Activated CD4-positive, alpha-beta memory T cell treated with anti-CD3 and anti-CD28 coated beads for 36 hours (primary cell): ENCODE results near the gene PIGU. TPM values are rescaled to one million over a fixed set of nuclear protein-coding genes. Genes with fewer than 3 reads are reported as not detected.
"Not testable (repeated sequence)": the region's sequence is repeated elsewhere in the genome, so short reads cannot be mapped to it uniquely, and the experiment has no call there.

Experiments used
- CTCF ChIA-PET: fragments of 350-600 bp; sonication (Branson Sonifier 250); formaldehyde crosslinking; loops from one replicate; lab custom pipeline; 2021; ENCODE audit warnings: antibody characterized with exemption, inconsistent platforms; lab: Charles Lee
- POLR2A ChIA-PET: fragments of 350-600 bp; sonication (Branson Sonifier 250); formaldehyde crosslinking; loops from one replicate; lab custom pipeline; 2021; ENCODE audit warnings: antibody characterized with exemption; lab: Charles Lee
- DNase-seq: peaks from one replicate; pipeline ENCODE4 v3.0.0-alpha.2; 2020
- H3K27ac Mint-ChIP-seq: one replicate; pipeline ENCODE4 v1.8.0; 2021; ENCODE audit warnings: mixed read lengths
- H3K27me3 Mint-ChIP-seq: one replicate; pipeline ENCODE4 v1.8.0; 2021; ENCODE audit warnings: mixed read lengths
- H3K36me3 Mint-ChIP-seq: one replicate; pipeline ENCODE4 v1.8.0; 2021; ENCODE audit warnings: mixed read lengths
- H3K4me1 Mint-ChIP-seq: one replicate; pipeline ENCODE4 v1.8.0; 2021; ENCODE audit warnings: low read depth, mixed read lengths
- H3K4me3 Mint-ChIP-seq: one replicate; pipeline ENCODE4 v1.8.0; 2021; ENCODE audit warnings: mild to moderate bottlenecking, mixed read lengths
- H3K9me3 Mint-ChIP-seq: one replicate; pipeline ENCODE4 v1.8.0; 2021; ENCODE audit warnings: mixed read lengths
- intact Hi-C: fragments of 100-400 bp; cut with micrococcal nuclease; formaldehyde crosslinking; loops from one replicate; pipeline ENCODE4 v1.15.1; 2023
- total RNA-seq, 2 experiments: library from RNA; stranded (reverse); gene quantifications; one replicate each; pipeline ENCODE4 v1.2.3, GENCODE V29; 2021

The PIGU gene
- total RNA-seq, 2 experiments from 2014 or later: 19.0 to 21.3 TPM

GRCh38 chr20:34525709-34526416 is 151.0 kb downstream of the PIGU start:
- intact Hi-C loops: no loop called here
- ChIA-PET POLR2A (no interaction called here), CTCF (interaction anchor here (7.1 kb wide), 1 partner anchor 213 kb away, joined by 98 read pairs; no protein-coding TSS in a partner anchor)
- Mint-ChIP-seq H3K36me3 (peaks cover 28% of the 10 kb centered on the region), H3K27me3 (no peaks in the 10 kb centered on the region), H3K4me3 (no peak overlapping the region), H3K4me1 (peaks cover 24% of the 10 kb centered on the region), H3K27ac (no peak overlapping the region), H3K9me3 (no peaks in the 10 kb centered on the region)
- DNase-seq: no peak

DNA sequence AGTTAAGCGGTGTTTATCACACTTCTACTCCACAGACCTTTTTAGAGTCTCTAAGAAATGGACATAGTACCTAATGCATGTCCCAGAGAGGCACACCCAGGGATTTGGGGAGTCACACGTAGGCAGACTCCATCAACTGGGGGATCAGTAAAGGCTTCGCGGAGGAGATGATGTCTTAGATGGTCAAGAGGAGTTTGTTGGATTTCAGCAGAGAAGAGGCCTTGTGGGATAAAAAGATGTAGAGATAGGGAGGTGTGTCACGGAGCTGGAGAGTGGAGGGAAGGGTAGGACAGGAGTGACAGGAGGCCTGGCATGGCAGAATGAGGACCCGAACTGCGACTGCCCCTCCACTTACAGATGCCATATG is 151.6 kb downstream of the PIGU start:
- CTCF ChIA-PET: interaction anchor here (7.1 kb wide), 1 partner anchor 213 kb away, joined by 98 read pairs; no protein-coding TSS in a partner anchor
- no peak overlapping the region for H3K27ac Mint-ChIP-seq
- no peak overlapping the region for H3K4me3 Mint-ChIP-seq
- POLR2A ChIA-PET: no interaction called here
- no peaks in the 10 kb centered on the region for H3K9me3 Mint-ChIP-seq
- no peaks in the 10 kb centered on the region for H3K27me3 Mint-ChIP-seq
- peaks cover 24% of the 10 kb centered on the region for H3K4me1 Mint-ChIP-seq
- H3K36me3 Mint-ChIP-seq: peaks cover 25% of the 10 kb centered on the region
- DNase-seq: no peak
- intact Hi-C loops: no loop called here

- POLR2A ChIA-PET: no interaction called here
Measured at GRCh38 chr20:34524426-34524825, 152.5 kb downstream of the PIGU start.

DNA sequence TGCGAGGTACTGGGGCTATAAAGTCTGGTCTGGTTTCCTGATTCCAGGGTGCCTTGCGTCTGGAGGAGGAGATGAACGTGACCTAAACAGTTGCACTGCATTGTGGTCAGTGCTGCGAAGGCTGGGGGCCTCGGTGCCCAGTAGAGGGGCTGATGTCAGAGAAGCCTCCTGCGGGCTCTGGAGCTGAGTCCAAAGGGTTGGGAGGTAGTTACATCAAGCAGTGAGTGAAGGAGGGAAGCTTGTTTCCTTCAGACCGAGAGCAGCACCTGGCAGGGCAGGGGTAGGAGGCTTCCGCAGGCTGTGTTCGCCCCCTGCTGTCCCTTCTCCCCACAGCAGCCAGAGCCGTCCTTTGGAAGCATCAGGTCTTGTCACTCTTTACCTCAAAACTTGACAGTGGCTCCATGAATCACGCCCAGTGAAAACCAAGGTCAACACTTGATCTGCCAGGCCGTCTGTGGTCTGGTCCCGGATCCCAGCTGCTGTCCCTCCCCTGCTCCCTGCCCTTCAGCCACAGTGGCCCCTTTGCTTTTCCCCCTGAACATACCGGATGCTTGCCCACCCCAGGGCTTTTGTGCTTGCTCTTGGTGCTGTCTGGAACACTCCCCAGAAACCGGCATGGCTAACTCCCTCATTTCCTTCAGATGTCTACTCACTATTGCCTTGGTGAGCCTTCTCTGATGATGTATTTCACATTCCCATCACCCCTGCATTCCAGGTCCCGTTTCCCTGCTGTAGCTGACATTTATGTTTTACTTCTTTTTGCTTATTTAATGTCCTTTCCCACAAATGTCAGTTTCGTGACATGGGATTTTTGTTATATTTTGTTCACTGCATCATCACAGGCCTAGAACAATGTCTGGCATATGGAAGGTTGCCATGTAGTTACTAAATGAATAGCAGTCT is 153.7 kb downstream of the PIGU start:
- Mint-ChIP-seq H3K4me3 (no peak overlapping the region), H3K36me3 (peaks cover 25% of the 10 kb centered on the region), H3K27me3 (no peaks in the 10 kb centered on the region), H3K9me3 (no peaks in the 10 kb centered on the region), H3K4me1 (peaks cover 35% of the 10 kb centered on the region), H3K27ac (no peak overlapping the region)
- intact Hi-C loops: loop anchor here (1.0 kb wide), 1 partner anchor 211 kb away; no protein-coding TSS in a partner anchor
- ChIA-PET CTCF (interaction anchor here (0.6 to 7.1 kb wide), 22 partner anchors 8 to 1254 kb away, joined by 3 to 98 read pairs (median 3); partner anchors contain the start of gene AHCY), POLR2A (interaction anchor here (1.4 kb wide), 1 partner anchor 211 kb away, joined by 3 read pairs; no protein-coding TSS in a partner anchor)
- DNase-seq: peak; percentile 67

More at GRCh38 chr20:34524426-34524825, 152.5 kb downstream of the PIGU start:
- no peak for DNase-seq
- CTCF ChIA-PET: interaction anchor here (0.6 to 7.1 kb wide), 3 partner anchors 12 to 230 kb away, joined by 3 to 98 read pairs (median 5); no protein-coding TSS in a partner anchor
- intact Hi-C loops: no loop called here
- Mint-ChIP-seq H3K4me1 (peaks cover 29% of the 10 kb centered on the region), H3K36me3 (peaks cover 29% of the 10 kb centered on the region), H3K27me3 (no peaks in the 10 kb centered on the region), H3K4me3 (no peak overlapping the region), H3K9me3 (no peaks in the 10 kb centered on the region), H3K27ac (no peak overlapping the region)

DNA sequence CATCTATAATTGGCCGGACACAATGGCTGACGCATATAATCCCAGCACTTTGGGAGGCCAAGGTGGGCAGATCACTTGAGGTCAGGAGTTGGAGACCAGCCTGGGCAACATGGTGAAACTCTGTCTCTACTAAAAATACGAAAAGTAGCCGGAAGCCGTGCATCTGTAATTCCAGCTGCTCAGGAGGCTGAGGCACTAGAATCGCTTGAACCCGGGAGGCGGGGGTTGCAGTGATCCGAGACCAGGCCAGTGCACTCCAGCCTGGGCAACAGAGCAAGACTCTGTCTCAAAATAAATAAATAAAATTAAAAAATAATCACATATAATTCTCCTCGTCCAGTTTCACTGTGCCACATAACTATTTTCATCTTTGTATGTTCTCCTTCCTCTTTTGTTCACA is 157.1 kb downstream of the PIGU start:
- ChIA-PET CTCF (interaction anchor here (1.1 kb wide), 1 partner anchor 44 kb away, joined by 3 read pairs; no protein-coding TSS in a partner anchor), POLR2A (interaction anchor here (0.6 kb wide), 1 partner anchor 136 kb away, joined by 3 read pairs; no protein-coding TSS in a partner anchor)
- not testable (repeated sequence) for H3K4me3 Mint-ChIP-seq, H3K9me3 Mint-ChIP-seq, DNase-seq, H3K27ac Mint-ChIP-seq, H3K27me3 Mint-ChIP-seq
- Mint-ChIP-seq H3K4me1 (peaks cover 40% of the 10 kb centered on the region), H3K36me3 (peaks cover 14% of the 10 kb centered on the region)
- intact Hi-C loops: loop anchor here (10.0 kb wide), 1 partner anchor 525 kb away; the partner anchor contains the start of gene RALY

GRCh38 chr20:34518863-34519262 is 158.0 kb downstream of the PIGU start:
- H3K27ac Mint-ChIP-seq, H3K4me3 Mint-ChIP-seq, H3K27me3 Mint-ChIP-seq, DNase-seq, POLR2A ChIA-PET, H3K9me3 Mint-ChIP-seq: not testable (repeated sequence)
- CTCF ChIA-PET: interaction anchor here (0.6 to 5.4 kb wide), 2 partner anchors 196 to 206 kb away, joined by 3 to 97 read pairs; no protein-coding TSS in a partner anchor
- Mint-ChIP-seq H3K36me3 (peaks cover 14% of the 10 kb centered on the region), H3K4me1 (peaks cover 41% of the 10 kb centered on the region)
- intact Hi-C loops: loop anchor here (10.0 kb wide), 1 partner anchor 524 kb away; the partner anchor contains the start of gene RALY

DNA sequence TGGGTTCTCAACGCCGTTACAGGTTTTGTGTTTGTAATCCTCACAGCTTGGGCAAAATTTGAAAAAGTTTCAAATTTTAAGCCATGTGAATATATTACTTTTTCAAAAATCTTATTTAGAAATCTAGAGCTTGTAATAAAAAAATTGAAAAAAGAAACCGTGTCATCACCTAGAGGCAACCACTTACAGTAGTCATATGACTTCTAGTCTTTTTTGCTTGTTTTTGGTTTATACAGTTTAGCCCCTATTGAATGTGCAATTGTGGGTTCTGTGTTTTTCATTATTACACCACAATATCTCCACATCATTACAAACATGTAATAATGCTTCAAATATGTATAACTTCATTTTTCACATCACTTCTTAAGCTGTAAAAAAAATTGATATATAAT is 159.8 kb downstream of the PIGU start:
- peak overlapping the region; percentile 92 for H3K27ac Mint-ChIP-seq
- intact Hi-C loops: loop anchor here (2.0 to 10.0 kb wide), 3 partner anchors 154 to 522 kb away; partner anchors contain the start of genes ITCH, PIGU and RALY
- POLR2A ChIA-PET: interaction anchor here (0.9 to 2.7 kb wide), 12 partner anchors 14 to 789 kb away, joined by 3 to 21 read pairs (median 6); partner anchors contain the start of genes AHCY, ITCH, MAP1LC3A and TP53INP2
- CTCF ChIA-PET: interaction anchor here (1.2 to 5.4 kb wide), 7 partner anchors 22 to 252 kb away, joined by 4 to 97 read pairs (median 7); partner anchors contain the start of genes AHCY and ITCH
- H3K36me3 Mint-ChIP-seq: peaks cover 12% of the 10 kb centered on the region
- DNase-seq: no peak
- H3K4me3 Mint-ChIP-seq: peak overlapping the region; percentile 98
- H3K4me1 Mint-ChIP-seq: peaks cover 36% of the 10 kb centered on the region
- no peaks in the 10 kb centered on the region for H3K9me3 Mint-ChIP-seq
- no peaks in the 10 kb centered on the region for H3K27me3 Mint-ChIP-seq

DNA sequence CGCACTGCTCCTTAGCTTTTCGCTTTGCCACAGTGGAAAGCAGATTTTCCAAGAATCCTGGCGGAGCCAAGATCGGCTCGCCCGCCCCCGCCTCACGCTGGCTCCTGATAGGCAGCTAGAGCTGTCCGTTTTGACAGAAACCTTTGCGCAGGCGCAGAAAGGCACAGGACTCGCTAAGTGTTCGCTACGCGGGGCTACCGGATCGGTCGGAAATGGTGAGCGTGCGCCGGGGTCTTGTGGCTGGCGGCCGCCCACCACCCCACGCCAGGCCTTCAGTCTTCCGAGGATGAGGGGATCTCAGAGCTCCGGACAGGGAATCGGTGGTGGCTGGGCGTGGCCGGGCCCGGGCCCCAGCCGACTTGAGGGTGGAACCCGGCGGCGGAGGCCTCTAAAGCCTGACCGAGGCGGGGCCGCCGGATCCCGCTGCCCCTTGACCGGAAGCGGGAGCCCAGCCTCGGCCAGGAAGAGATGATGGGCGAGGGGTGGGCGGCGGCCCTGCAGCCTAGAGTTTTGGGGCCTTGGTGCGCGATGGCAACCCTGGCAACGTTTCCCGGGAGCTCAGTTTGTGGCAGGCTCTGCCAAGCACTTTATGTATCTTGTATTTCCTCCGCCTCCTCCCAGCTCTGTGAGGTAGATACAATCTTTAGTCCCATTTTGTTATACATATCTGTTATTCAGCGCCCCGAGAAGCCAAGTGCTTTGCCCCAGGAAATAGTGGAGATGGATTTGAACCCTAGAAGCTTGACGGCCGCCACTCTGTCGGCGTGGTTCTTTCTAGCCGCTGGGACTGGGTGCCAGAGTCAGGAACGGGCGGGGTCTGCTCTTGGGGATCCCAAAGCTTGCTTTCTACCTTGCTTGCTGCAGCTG is 160.4 kb downstream of the PIGU start, which contains the start of gene DYNLRB1:
Gene DYNLRB1, plus strand, starts transcription at position 176 of the 867 bp plus-strand sequence. Its CDS starts 37 bp downstream, at position 213.
- Mint-ChIP-seq H3K4me3 (peak within 1 kb of the TSS; percentile 98), H3K9me3 (no peaks in the 10 kb centered on the region), H3K27ac (peak within 1 kb of the TSS; percentile 92), H3K27me3 (no peaks in the 10 kb centered on the region), H3K4me1 (peaks cover 34% of the 10 kb centered on the region), H3K36me3 (peaks cover 8% of the 10 kb centered on the region)
- ChIA-PET CTCF (interaction anchor here (0.6 to 5.4 kb wide), 10 partner anchors 23 to 462 kb away, joined by 3 to 97 read pairs (median 6); partner anchors contain the start of genes AHCY and ITCH), POLR2A (interaction anchor here (0.9 to 2.7 kb wide), 13 partner anchors 14 to 790 kb away, joined by 3 to 21 read pairs (median 5); partner anchors contain the start of genes AHCY, EIF2S2, ITCH and MAP1LC3A)
- intact Hi-C loops: loop anchor here (1.0 to 10.0 kb wide), 4 partner anchors 154 to 522 kb away; partner anchors contain the start of genes AHCY, ITCH, PIGU and RALY
- peak; percentile 96 for DNase-seq

DNA sequence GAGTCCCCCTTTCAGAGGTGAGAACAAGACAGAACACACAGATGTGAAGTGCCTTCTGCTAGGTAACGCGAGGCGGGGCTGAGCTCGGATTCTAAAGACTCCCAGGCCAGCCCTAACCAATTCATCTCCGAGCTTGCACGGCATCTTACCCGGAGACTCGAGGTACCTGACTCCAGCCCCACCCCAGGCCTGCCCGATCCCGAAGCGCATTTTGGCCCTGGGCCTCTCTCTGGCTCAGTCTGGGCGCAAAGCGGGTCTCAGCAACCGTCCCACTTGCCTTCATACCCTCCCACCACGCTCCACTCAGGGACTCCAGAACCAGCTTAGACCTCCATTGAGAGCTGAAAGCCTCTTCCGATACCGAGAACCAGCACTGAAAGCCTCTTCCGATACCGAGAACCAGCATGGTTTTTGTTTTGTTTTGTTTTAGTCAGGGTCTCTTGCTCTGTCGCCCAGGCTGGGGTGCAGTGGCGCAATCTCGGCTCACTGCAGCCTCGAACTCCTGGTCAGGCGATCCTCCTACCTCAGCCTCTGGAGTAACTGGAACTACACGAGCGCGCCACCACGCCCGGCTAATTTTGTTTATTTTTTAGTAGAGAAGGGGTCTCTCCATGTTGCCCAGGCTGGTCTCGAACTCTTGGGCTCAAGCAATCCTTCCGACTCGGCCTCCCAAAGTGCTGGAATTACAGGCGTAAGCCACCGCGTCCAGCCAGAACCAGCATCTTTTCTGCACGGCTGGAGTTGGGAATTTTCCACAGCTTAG is 161.2 kb downstream of the PIGU start:
- Mint-ChIP-seq H3K36me3 (peaks cover 6% of the 10 kb centered on the region), H3K27ac (peak overlapping the region; percentile 92), H3K9me3 (no peaks in the 10 kb centered on the region), H3K27me3 (no peaks in the 10 kb centered on the region), H3K4me1 (peaks cover 34% of the 10 kb centered on the region), H3K4me3 (peak overlapping the region; percentile 98)
- ChIA-PET POLR2A (interaction anchor here (0.7 to 2.7 kb wide), 9 partner anchors 15 to 404 kb away, joined by 3 to 21 read pairs (median 6); partner anchors contain the start of genes AHCY, EIF2S2, ITCH and MAP1LC3A), CTCF (interaction anchor here (0.7 to 5.4 kb wide), 7 partner anchors 7 to 213 kb away, joined by 3 to 97 read pairs (median 8); partner anchors contain the start of genes AHCY and ITCH)
- intact Hi-C loops: loop anchor here (1.0 to 10.0 kb wide), 6 partner anchors 153 to 521 kb away; partner anchors contain the start of genes AHCY, ITCH, PIGU and RALY
- DNase-seq: peak; percentile 83
